SKM-1 treated with dmso at 0.1 percent for 144 hours (cell line): ENCODE measurements around the gene WDHD1.
"Not testable (repeated sequence)": the region's sequence is repeated elsewhere in the genome, so short reads cannot be mapped to it uniquely, and the experiment has no call there.

Experiments used
- DNase-seq: peaks from one replicate; lab custom pipeline; 2025; ENCODE audit not compliant: unreplicated experiment; lab: John Stamatoyannopoulos, UW

Gene WDHD1, protein sequence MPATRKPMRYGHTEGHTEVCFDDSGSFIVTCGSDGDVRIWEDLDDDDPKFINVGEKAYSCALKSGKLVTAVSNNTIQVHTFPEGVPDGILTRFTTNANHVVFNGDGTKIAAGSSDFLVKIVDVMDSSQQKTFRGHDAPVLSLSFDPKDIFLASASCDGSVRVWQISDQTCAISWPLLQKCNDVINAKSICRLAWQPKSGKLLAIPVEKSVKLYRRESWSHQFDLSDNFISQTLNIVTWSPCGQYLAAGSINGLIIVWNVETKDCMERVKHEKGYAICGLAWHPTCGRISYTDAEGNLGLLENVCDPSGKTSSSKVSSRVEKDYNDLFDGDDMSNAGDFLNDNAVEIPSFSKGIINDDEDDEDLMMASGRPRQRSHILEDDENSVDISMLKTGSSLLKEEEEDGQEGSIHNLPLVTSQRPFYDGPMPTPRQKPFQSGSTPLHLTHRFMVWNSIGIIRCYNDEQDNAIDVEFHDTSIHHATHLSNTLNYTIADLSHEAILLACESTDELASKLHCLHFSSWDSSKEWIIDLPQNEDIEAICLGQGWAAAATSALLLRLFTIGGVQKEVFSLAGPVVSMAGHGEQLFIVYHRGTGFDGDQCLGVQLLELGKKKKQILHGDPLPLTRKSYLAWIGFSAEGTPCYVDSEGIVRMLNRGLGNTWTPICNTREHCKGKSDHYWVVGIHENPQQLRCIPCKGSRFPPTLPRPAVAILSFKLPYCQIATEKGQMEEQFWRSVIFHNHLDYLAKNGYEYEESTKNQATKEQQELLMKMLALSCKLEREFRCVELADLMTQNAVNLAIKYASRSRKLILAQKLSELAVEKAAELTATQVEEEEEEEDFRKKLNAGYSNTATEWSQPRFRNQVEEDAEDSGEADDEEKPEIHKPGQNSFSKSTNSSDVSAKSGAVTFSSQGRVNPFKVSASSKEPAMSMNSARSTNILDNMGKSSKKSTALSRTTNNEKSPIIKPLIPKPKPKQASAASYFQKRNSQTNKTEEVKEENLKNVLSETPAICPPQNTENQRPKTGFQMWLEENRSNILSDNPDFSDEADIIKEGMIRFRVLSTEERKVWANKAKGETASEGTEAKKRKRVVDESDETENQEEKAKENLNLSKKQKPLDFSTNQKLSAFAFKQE

DNA sequence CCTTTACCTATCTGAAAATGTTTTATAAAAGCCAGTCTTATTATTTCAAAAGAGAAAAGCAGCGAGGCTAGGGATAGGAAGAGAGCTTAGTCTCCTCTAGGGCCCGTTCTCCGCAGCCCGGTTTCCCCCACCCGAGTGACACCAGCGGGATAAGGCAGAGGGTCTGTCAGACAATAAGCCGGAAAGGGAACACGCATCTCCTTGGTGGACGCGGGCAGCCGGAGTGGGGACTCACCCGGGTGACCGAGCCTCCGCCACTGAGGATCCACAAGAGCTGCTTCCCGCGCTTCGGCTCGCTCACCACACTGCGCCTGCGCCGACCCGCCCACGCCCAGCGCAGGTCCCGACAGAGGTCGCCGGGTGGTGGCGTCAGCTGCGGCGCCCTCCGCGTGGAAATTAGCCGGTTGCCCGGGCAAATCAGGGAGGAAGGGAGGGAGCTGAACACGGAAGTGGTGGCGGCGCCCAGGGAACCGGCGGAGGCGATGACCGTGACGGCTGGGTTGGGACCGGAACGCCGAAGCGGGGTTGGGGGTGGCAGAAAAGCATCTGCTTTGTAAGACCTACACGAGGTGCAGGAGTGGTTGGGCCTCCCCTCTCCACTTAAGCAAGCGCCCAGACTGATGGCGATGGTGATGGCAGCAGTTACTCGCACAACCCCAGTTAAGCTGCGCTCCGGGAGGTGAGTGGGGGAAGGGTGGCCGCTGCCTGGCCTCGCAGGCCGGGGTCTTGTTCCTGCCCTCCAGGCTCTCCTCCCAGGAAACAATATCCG, at the start of gene WDHD1, which contains the start of gene SOCS4:
WDHD1 (minus strand) TSS at position 307 of the 769 bp plus-strand sequence. CDS start 312 bp downstream, outside the sequence.
SOCS4 (plus strand) TSS at position 444 of the 769 bp plus-strand sequence. CDS start 15,806 bp downstream, outside the sequence.
- DNase-seq, result peak; percentile 78

DNA sequence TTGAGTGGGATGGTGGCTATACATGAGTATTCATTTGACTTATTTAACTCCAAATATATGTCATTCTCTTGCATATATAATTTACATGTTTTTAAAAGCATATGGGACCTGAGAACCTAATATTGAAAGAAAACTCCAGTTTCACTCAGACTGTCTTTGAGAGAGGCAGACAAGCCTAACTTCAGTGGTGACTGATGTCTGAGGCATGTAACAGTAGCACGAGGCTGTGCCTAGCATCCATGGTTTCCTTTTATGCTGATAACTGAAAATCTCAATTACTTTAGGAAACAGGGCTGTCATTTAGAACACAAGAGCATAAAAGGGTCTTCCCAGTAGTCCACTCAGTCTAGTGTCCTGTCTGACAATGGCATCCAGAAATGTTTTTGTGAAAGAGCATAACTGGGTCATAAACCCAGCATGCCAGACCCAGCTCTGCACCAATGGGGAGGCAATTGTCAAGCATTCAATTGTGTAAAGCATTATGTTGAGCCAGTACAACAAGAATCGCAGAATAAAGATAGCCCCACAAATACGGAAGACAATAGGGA, 48.8 kb upstream of the WDHD1 start:
- DNase-seq, result no peak

DNA sequence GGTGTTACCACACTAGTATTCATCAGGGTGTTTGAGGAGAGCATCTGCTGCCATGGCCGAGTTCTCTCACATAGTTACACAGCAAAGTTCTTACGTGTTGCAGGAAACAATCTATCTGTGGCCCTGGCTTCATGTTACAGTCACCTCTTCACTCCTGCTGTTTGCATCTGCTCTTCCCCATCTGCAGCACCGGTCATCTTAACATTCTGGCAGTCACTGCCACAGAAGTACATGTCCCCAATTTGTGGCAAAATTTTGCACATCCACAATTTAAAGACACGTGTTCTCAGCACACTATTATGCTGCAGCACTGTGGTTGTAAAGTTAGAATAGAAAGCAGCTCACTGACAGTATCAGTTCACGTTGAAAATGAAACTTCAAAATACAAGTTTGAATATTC, 47.8 kb upstream of the WDHD1 start:
- no peak for DNase-seq

DNA sequence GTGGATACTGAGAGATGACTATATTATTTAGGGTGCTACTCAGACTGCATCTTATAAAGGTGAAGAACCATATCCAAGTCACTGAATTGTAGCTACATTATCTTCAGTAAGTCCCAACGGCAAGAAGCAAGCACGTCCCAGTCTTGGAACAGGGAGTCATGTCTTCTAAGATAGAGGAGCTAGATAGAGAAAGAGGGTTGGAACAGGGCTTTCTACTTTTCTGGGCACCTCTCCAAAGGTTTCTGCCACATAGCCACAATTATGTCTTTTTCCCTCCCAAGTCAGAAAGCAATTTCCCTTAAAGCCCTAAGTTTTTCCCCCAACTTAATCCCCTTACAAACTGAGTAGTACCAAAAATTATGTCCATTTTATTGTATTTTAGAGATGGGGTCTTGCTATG, 47.0 kb upstream of the WDHD1 start:
- no peak for DNase-seq

DNA sequence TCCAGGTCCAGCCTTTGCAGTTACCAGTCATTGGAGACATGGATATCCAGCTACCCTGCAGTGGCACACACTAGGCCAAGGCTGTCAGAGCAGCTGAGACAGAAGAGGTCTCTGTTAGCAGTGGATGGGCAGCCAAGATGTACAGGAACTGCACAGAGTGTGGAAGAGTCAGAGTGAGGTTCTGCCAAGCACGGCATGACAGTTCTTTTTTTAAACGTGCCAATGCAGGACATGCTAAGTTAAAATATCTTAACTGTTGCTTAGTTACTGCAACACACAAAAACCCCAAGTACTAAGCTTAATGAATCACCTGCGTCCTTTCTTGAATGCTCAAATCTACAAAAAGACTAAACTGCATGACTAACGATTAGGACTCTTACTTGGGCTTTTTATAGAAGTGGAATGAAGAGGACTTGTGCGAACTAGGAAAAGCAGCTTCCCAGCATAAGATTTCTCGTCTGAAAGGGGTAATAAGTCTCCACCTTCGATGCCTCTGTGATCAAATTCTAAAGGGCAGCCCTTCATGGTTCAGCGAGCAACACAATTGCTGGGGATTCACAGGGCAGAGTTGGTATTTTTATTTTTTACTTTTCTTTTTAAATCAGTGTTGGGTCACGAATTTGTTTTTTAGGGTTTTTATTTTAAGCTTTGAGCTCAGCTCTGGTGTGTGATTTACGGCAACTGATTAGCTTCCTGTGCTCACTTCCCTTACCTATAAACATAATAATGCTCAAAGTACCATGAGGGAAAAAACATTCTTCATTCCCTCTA, 45.2 kb upstream of the WDHD1 start:
- DNase-seq, result no peak

DNA sequence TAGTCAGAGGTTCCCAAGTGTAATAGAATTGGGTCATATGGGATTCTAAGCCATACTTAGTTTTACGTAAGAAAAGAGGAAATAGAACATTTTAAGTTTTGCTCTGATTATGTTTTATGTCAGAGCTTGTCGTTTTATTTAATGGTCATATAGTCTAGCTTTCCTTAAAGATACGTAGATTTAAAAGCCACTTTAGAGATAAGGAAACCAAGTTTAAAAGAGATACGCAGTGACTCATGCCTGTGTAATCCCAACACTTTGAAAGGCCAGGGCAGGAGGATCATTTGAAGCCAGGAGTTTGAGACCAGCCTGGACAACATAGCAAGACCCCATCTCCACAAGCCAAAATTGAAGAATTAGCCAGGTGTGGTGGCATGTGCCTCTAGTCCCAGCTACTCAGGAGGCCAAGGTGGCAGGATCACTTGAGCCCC, 44.1 kb upstream of the WDHD1 start:
- DNase-seq, result no peak

DNA sequence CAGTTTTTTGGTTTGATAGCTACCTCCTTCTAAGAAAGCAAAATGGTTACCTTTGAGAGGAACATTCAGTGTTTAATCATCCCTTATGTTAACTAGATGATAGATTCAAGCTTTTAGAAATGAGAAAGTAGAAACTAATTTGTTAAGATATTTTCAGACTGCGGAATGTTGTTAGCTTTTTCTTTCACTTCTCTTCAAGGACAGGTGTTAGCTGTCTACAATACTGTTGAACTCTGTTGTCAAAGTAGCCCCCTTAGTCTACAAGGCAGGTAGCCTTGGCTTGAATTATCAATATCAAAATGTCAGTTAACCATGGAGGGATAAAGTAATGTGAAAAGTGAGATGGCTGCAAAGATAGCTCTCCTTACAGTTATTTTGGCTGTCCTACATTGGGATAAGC, 39.3 kb upstream of the WDHD1 start:
- DNase-seq, result no peak

DNA sequence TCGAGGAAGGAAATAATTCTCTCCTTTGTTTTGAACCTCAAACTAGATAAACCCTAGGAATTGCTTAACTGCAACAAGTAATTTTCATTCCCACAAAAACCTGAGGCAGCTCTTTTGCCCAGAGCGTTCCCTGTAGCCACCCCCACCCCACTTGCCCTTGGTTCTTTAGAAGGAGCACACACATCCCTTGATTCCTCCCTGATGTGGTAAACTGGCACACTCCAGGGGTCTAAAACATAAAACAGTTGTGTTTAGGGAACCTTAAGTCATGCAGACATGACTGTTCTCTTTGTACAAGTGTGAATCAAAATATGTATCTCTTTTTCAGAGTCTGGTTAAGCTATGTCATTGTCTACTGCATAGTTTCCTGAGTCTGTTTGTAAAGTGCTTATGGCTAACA, 38.5 kb upstream of the WDHD1 start:
- no peak for DNase-seq

DNA sequence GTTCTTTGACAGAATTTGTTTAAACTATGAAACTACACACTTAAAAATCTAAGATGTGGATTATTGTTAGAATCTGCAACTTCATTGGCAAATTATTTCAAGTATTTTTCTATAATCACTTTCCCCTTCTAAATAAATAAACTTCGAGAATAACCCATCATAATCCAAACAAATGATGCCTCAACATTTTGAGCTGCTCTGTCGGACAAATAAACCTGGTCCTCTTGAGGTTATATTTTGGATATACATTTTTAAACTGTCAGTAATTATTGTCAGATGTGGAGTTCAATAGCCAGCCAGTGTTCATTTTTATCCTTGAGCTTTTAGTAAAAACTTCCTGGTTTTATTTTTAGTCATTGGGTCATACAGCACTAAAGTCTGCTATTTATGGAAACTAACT, 38.0 kb upstream of the WDHD1 start:
- DNase-seq, result not testable (repeated sequence)

DNA sequence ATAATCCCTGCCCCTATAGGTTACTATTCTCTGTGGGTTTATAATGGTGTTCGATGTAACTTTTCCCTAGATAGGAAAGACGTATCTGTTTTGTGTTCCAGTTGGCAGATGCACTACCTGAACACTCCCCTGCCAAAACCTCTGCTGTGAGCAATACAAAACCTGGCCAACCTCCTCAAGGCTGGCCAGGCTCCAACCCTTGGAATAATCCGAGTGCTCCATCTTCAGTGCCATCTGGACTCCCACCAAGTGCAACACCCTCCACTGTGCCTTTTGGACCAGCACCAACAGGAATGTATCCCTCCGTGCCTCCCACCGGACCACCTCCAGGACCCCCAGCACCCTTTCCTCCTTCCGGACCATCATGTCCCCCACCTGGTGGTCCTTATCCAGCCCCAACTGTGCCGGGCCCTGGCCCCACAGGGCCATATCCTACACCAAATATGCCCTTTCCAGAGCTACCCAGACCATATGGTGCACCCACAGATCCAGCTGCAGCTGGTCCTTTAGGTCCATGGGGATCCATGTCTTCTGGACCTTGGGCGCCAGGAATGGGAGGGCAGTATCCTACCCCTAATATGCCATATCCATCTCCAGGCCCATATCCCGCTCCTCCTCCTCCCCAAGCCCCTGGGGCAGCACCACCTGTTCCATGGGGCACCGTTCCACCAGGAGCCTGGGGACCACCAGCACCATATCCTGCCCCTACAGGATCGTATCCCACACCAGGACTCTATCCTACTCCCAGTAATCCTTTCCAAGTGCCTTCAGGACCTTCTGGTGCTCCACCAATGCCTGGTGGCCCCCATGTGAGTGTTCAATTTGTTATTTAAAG, 35.8 kb upstream of the WDHD1 start:
- DNase-seq, result no peak

DNA sequence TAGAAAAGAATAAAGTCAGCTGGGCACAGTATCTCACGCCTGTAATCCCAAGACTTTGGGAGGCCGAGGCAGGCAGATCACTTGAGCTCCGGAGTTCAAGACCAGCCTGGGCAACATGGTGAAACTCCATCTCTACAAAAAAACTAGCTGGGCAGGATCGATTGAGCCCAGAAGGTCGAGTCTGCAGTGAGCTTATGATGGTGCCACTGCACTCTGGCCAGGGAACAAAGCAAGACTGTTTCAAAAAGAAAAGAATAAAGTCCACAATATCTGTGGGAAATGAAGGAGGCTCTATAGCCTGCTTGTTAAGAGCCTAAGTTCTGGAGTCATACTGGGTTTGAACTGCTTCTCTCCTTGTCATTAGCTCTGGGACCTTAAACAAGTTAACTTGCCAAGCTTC, 32.4 kb upstream of the WDHD1 start:
- no peak for DNase-seq

DNA sequence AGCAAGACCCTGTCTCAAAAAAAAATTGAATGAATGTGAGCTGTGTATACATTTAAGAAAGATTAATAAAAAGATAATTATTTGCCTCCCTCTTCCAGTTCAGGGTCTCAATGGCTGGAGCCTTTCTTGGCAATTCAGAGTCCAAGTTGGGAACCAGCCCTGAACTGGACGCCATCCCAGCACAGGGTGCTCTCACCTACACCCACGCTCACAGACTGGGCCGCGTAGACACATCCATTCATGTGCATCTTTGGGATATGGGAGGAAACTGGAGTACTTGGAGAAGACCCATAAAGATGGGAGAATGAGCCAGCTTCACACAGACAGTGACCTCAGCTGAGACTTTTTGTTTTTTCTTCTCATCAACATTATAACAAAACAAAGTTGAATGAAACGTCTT, 31.0 kb upstream of the WDHD1 start:
- no peak for DNase-seq

DNA sequence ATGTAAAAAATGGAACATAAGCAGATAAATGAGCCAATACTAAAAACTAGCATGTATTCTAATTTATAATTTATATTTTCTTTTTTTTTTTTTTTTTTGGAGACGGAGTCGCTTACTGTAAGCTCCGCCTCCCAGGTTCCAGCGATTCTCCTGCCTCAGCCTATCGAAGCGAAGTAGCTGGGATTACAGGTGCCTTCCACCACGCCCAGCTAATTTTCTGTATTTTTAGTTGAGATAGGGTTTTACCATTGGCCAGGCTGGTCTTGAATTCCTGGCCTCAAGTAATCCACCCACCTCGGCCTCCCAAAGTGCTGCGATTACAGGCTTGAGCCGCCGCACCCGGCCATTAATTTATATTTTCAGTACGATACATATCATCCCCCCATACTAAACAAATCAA, 27.2 kb upstream of the WDHD1 start:
- DNase-seq, result no peak

DNA sequence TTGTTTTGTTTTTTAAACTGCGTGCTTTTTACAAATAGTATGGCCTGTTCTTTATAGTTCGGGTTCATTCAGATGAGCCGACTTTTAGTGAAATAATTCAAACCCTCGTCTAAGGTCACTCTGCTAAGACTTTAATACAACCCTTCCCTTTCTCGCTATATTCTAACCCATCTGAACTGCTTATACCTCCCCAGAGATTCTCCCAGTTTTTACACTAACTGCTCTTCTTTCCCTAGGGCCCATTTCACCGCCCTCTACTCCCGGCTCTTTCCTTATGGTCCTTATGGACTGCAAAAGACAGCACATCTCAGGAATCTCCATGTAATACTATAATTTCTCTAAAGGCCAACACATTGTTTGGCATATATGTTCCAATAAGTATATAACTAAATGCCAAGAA, 26.6 kb upstream of the WDHD1 start:
- DNase-seq, result no peak

DNA sequence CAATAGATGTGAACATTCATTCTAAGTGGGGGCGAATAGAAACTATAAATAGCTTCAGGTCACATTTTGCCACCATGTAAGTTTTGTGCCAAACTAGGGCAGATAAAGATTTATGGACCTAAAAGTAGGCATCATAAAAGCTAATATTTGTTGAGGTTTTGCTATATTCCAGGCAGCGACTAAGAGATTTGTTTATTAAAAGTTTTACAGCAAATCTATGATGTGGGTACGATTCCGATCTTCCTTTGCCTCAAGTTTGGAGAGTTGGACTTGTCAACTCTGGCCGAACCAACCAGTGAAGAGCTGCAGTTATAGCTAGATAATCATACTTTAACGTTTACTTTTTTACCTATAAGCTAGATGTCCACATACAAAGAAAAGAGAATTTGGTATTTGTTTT, 26.1 kb upstream of the WDHD1 start:
- no peak for DNase-seq

DNA sequence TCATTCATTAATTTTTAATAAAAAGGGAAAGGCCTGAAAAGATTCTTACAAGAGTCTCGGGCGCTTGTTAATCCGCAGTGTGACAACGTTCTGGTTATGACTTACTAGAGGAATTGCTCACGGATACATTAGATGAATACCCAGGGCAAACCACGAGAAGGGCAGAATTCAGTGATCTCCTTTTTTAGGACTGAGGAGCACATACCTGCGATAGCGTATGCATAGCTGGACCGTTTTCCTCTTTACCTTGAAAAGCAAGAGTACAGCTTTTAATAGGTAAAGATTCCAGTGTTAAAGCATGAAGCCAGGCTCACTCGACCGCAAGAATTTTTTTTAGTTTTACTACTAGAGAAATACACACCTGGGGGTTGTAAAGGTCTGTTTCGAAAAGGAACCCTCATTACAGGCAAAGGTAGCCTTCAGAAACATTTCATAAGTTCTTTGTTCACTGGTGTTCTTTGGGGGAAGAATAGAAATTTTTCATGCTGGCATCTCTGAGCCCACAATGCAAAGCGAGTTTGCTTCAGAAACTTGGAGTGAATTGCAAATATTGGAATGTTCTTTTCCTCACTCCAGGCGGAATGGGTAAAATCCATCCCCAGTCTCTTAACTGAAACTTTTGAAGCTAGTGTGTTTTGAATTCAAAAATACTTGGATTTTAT, 25.5 kb upstream of the WDHD1 start:
- no peak for DNase-seq

DNA sequence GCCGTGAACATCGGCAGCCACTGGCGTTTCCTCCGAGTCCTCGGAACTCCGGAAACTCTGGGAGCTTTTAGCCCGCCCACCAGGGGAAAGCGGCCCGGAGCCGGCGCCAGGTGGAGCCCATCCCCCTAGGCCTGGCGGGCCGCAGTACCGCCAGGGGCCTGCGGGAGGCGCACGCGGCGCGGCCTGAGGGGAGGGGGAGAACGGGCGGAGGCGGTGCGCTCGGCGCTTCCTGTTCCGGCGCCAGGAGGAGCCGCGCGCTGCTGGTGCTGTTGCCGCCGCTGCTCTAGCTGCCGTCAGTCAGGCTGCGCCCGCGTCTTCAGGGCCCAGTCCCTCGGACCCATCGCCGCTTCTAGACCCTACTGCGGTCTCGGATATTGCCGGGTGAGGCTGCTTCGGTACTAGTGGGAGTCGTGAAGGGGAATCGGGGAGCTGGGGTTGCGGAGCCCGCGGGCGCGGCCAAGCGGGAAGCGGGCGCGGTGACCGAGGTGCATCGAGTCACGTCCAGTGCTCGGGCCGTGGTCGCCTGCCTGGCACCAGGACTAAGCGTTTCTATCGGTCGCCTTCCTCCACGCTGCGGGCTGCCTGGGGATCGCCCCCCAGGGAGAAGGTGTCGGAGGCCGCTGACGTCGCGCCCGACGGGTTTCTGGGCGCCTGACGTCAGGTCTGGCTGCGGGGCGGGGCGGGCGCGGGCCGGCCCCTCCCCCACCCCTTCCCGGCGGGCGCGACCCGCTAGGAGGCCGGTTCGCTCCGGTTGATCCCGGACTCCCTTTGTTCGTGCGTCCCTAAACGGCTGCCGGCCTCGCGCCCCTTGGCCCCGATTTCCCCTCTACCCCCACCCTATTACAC, 24.7 kb upstream of the WDHD1 start, which contains the start of gene MAPK1IP1L:
MAPK1IP1L (plus strand) TSS at position 225 of the 846 bp plus-strand sequence. CDS start 10,037 bp downstream, outside the sequence.
- peak; percentile 53 for DNase-seq
